Chondrocyte (in vitro differentiated cells): ENCODE data around the gene FREY1. TPM values are rescaled to one million over a fixed set of nuclear protein-coding genes. Genes with fewer than 3 reads are reported as not detected.
A peak's percentile ranks its signal among the peaks of the same experiment; 100 is the strongest.

Experiments used
- DNase-seq: peaks from one replicate; pipeline ENCODE4 v3.0.0; 2021; ENCODE audit warnings: mixed read lengths, low spot score
- H3K27ac Mint-ChIP-seq: one replicate; pipeline ENCODE4 v1.8.0; 2021; ENCODE audit warnings: mild to moderate bottlenecking, moderate library complexity, mixed read lengths; ENCODE audit not compliant: unreplicated experiment
- H3K27me3 Mint-ChIP-seq: 2 replicates; pipeline ENCODE4 v1.8.0; 2021; ENCODE audit warnings: low read depth, mixed read lengths
- H3K36me3 Mint-ChIP-seq: 2 replicates; pipeline ENCODE4 v1.8.0; 2021; ENCODE audit warnings: low read depth, mixed read lengths
- H3K4me1 Mint-ChIP-seq: 2 replicates; pipeline ENCODE4 v1.8.0; 2021; ENCODE audit warnings: low read depth, mild to moderate bottlenecking, mixed read lengths
- H3K4me3 Mint-ChIP-seq: one replicate; pipeline ENCODE4 v1.8.0; 2021; ENCODE audit warnings: mild to moderate bottlenecking, moderate library complexity, mixed read lengths; ENCODE audit not compliant: unreplicated experiment
- H3K9me3 Mint-ChIP-seq: 2 replicates; pipeline ENCODE4 v1.8.0; 2021; ENCODE audit warnings: low read depth, mixed read lengths
- CTCF ChIP-seq: fragments of 200-600 bp; sonication (generic); IDR thresholded peaks from 2 replicates; pipeline ENCODE4 v1.5.0; 2021; ENCODE audit warnings: antibody characterized with exemption, mild to moderate bottlenecking, moderate library complexity
- total RNA-seq: library from RNA; stranded (reverse); gene quantifications from 3 replicates; pipeline ENCODE4 v1.2.1, GENCODE V29; 2021

Gene FREY1
- total RNA-seq, 1 donor from 2014 or later, result 0.80 TPM

- peaks cover 5% of the 10 kb centered on the region for H3K36me3 Mint-ChIP-seq
- peaks cover 28% of the 10 kb centered on the region for H3K27me3 Mint-ChIP-seq
- H3K9me3 Mint-ChIP-seq, result no peaks in the 10 kb centered on the region
- no peak overlapping the region for H3K27ac Mint-ChIP-seq
- no peak overlapping the region for H3K4me3 Mint-ChIP-seq
- H3K4me1 Mint-ChIP-seq, result peaks cover 14% of the 10 kb centered on the region
- DNase-seq, result no peak
- no peak for TF ChIP-seq CTCF
Measured at GRCh38 chr11:45925550-45925949, 18.5 kb upstream of the FREY1 start.

- Mint-ChIP-seq H3K4me1 (peaks cover 10% of the 10 kb centered on the region), H3K9me3 (no peaks in the 10 kb centered on the region), H3K27me3 (peaks cover 28% of the 10 kb centered on the region), H3K4me3 (no peak overlapping the region), H3K36me3 (peaks cover 4% of the 10 kb centered on the region), H3K27ac (no peak overlapping the region)
- no peak for DNase-seq
- no peak for TF ChIP-seq CTCF
Measured at GRCh38 chr11:45924927-45925326, 17.9 kb upstream of the FREY1 start.

GRCh38 chr11:45924036-45924915, 17.2 kb upstream of the FREY1 start:
- H3K9me3 Mint-ChIP-seq, result no peaks in the 10 kb centered on the region
- H3K4me1 Mint-ChIP-seq, result peaks cover 7% of the 10 kb centered on the region
- TF ChIP-seq CTCF, result no peak
- H3K36me3 Mint-ChIP-seq, result peaks cover 3% of the 10 kb centered on the region
- DNase-seq, result no peak
- H3K27ac Mint-ChIP-seq, result no peak overlapping the region
- peak overlapping the region; percentile 17 for H3K4me3 Mint-ChIP-seq
- H3K27me3 Mint-ChIP-seq, result peaks cover 28% of the 10 kb centered on the region

- no peak for TF ChIP-seq CTCF
- Mint-ChIP-seq H3K9me3 (no peaks in the 10 kb centered on the region), H3K27me3 (peaks cover 28% of the 10 kb centered on the region), H3K27ac (no peak within 1 kb of the TSS), H3K4me3 (peak within 1 kb of the TSS; percentile 47), H3K4me1 (peaks cover 7% of the 10 kb centered on the region), H3K36me3 (peaks cover 3% of the 10 kb centered on the region)
- DNase-seq, result peak; percentile 57
Measured at GRCh38 chr11:45922425-45923082, 15.5 kb upstream of the FREY1 start, which contains the start of gene LARGE2. TSS of gene LARGE2 (plus strand) at chr11:45922656. CDS start at chr11:45922883, 227 bp downstream.
